ENCODE data around the gene SDHD. TPM values are rescaled to one million over a fixed set of nuclear protein-coding genes. Genes with fewer than 3 reads are reported as not detected.

SDHD gene
- total and polyA plus RNA-seq, 2 donors (not counting 3 experiments of a cell fraction or from before 2014, with no cell fraction given) = 72.3 to 169 TPM

GRCh38 chr11:112128483-112129121 lies 41.9 kb downstream of the SDHD start:
- Histone ChIP-seq H3K9me1 (replicated peaks; ENCODE audit: control insufficient read depth, extremely low read depth, insufficient read depth, low read length) (no peaks in the 10 kb centered on the region), H3K9me3 (replicated peaks; ENCODE audit: control insufficient read depth, insufficient read depth, low read length) (no peaks in the 10 kb centered on the region), H2AFZ (ENCODE audit: low read depth, low read length) (no peak overlapping the region), H4K20me1 (replicated peaks; ENCODE audit: control insufficient read depth, extremely low read depth, insufficient read depth, low read length) (no peaks in the 10 kb centered on the region), H3K4me2 (ENCODE audit: insufficient read depth, low read length) (no peak overlapping the region), H3K9ac (replicated peaks; ENCODE audit: extremely low read depth, insufficient read depth, low read length) (no peak overlapping the region), H3K4me1 (ENCODE audit: control insufficient read depth, extremely low read depth, insufficient read depth, low read length) (peaks cover 10% of the 10 kb centered on the region), H3K36me3 (ENCODE audit: control insufficient read depth in 2 of 2, extremely low read depth in 1 of 2, insufficient read depth in 2 of 2, low read length in 2 of 2) (no peaks in the 10 kb centered on the region), H3K27me3 (ENCODE audit: control insufficient read depth in 2 of 2, insufficient read depth in 2 of 2, low read length in 2 of 2) (no peaks in the 10 kb centered on the region), H3K79me2 (ENCODE audit: control insufficient read depth, insufficient read depth, low read length) (no peaks in the 10 kb centered on the region), H3K4me3 (replicated peaks in 1 of 3; ENCODE audit: insufficient read depth in 1 of 3, low read depth in 1 of 3, low read length in 3 of 3) (no peak overlapping the region), H3K27ac (ENCODE audit: insufficient read depth, low read depth, low read length) (no peak overlapping the region)
- BruUV-seq (replicated peaks) = no TSS peak
- dilution Hi-C loops (cut with MboI; ENCODE audit: extremely low pct_ligation_motif_present, low sequenced_read_pairs) = no loop called here
- CTCF ChIA-PET = interaction anchor here (1.0 to 1.3 kb wide), 5 partner anchors 9 to 47 kb away, joined by 3 to 6 read pairs (median 5); partner anchors contain the start of gene BCO2
- intact Hi-C loops (cut with micrococcal nuclease) = loop anchor here (1.0 kb wide), 1 partner anchor 8 kb away; no protein-coding TSS in a partner anchor
- TF ChIP-seq FOS (IDR thresholded peaks at IDR 0.05; ENCODE audit: borderline replicate concordance, insufficient read depth, low read length) = peak; percentile 44
- TF ChIP-seq EZH2 (IDR thresholded peaks at IDR 0.05; ENCODE audit: borderline replicate concordance, low read depth, low read length, severe bottlenecking) = no peak
- POLR2A ChIA-PET = no interaction called here
- peak; percentile 53 for DNase-seq (ENCODE audit: low read depth, low spot score)
- FAIRE-seq = peak; percentile 71

GRCh38 chr11:112129656-112130055 lies 43.0 kb downstream of the SDHD start:
- Histone ChIP-seq H3K27ac (ENCODE audit: insufficient read depth, low read depth, low read length) (no peak overlapping the region), H3K79me2 (ENCODE audit: control insufficient read depth, insufficient read depth, low read length) (no peaks in the 10 kb centered on the region), H3K9me1 (replicated peaks; ENCODE audit: control insufficient read depth, extremely low read depth, insufficient read depth, low read length) (no peaks in the 10 kb centered on the region), H2AFZ (ENCODE audit: low read depth, low read length) (no peak overlapping the region), H4K20me1 (replicated peaks; ENCODE audit: control insufficient read depth, extremely low read depth, insufficient read depth, low read length) (no peaks in the 10 kb centered on the region), H3K9me3 (replicated peaks; ENCODE audit: control insufficient read depth, insufficient read depth, low read length) (no peaks in the 10 kb centered on the region), H3K9ac (replicated peaks; ENCODE audit: extremely low read depth, insufficient read depth, low read length) (no peak overlapping the region), H3K4me1 (ENCODE audit: control insufficient read depth, extremely low read depth, insufficient read depth, low read length) (peaks cover 10% of the 10 kb centered on the region), H3K36me3 (ENCODE audit: control insufficient read depth in 2 of 2, extremely low read depth in 1 of 2, insufficient read depth in 2 of 2, low read length in 2 of 2) (no peaks in the 10 kb centered on the region), H3K27me3 (ENCODE audit: control insufficient read depth in 2 of 2, insufficient read depth in 2 of 2, low read length in 2 of 2) (no peaks in the 10 kb centered on the region), H3K4me2 (ENCODE audit: insufficient read depth, low read length) (no peak overlapping the region), H3K4me3 (replicated peaks in 1 of 3; ENCODE audit: insufficient read depth in 1 of 3, low read depth in 1 of 3, low read length in 3 of 3) (no peak overlapping the region)
- ChIA-PET CTCF (interaction anchor here (1.0 to 1.3 kb wide), 3 partner anchors 16 to 28 kb away, joined by 3 to 6 read pairs (median 5); no protein-coding TSS in a partner anchor), POLR2A (no interaction called here)
- FAIRE-seq = no peak
- dilution Hi-C loops (cut with MboI; ENCODE audit: extremely low pct_ligation_motif_present, low sequenced_read_pairs) = no loop called here
- TF ChIP-seq POLR2AphosphoS5 (IDR thresholded peaks at IDR 0.05; ENCODE audit: insufficient read depth, low read depth, low read length) = no peak
- no peak for TF ChIP-seq JUN (IDR thresholded peaks at IDR 0.05; ENCODE audit: borderline replicate concordance, insufficient read depth, insufficient read length, low read depth)
- TF ChIP-seq MYC (IDR thresholded peaks at IDR 0.05; ENCODE audit: low read depth, low read length) = no peak
- no peak for TF ChIP-seq GATA2 (IDR thresholded peaks at IDR 0.05; ENCODE audit: insufficient read depth, insufficient read length, low read depth, low read length)
- TF ChIP-seq EZH2 (IDR thresholded peaks at IDR 0.05; ENCODE audit: borderline replicate concordance, low read depth, low read length, severe bottlenecking) = no peak
- no peak for TF ChIP-seq POLR2A (IDR thresholded peaks at IDR 0.05; ENCODE audit: low read depth, low read length)
- intact Hi-C loops (cut with micrococcal nuclease) = no loop called here
- DNase-seq (ENCODE audit: low read depth, low spot score) = no peak
- BruUV-seq (replicated peaks) = no TSS peak
